Thyroid gland (tissue), 4 donors: Measurements from ENCODE around the gene PTPN3.
"Not testable (repeated sequence)": the region's sequence is repeated elsewhere in the genome, so short reads cannot be mapped to it uniquely, and the experiment has no call there.

Source experiments
- CTCF ChIP-seq, 6 experiments: fragments of 200-600 bp in 3 of 6; fragments of 450-650 bp in 3 of 6; sonication (generic) in 3 of 6; IDR thresholded peaks; one replicate each; pipeline ENCODE4 v1.5.1; 2016 to 2019; ENCODE audit warnings: antibody characterized with exemption in 6 of 6, mild to moderate bottlenecking in 2 of 6, inconsistent platforms in 1 of 6, moderate library complexity in 1 of 6
- POLR2A ChIP-seq, 2 donors: fragments of 450-650 bp; IDR thresholded peaks; one replicate each; pipeline ENCODE4 v1.6.1; 2017; ENCODE audit warnings: antibody characterized with exemption in 2 of 2, mild to moderate bottlenecking in 2 of 2, moderate library complexity in 1 of 2

- not testable (repeated sequence) for TF ChIP-seq CTCF, POLR2A (IDR thresholded peaks at IDR 0.05)
These were observed 46.8 kb upstream of the PTPN3 start for GRCh38 chr9:109544954-109545353.
